Renal cortical epithelial cell (primary cell): Measurements from ENCODE around the gene PLA2G2F. TPM values are rescaled to one million over a fixed set of nuclear protein-coding genes. Genes with fewer than 3 reads are reported as not detected.

Experiments used
- DNase-seq: peaks from one replicate; pipeline ENCODE4 v3.0.0-alpha.2; 2011; ENCODE audit warnings: low read depth
- total RNA-seq: library from RNA; depleted of rRNA; stranded (reverse); fragments of >200 nt; gene quantifications from 2 replicates; pipeline ENCODE4 v1.2.3, GENCODE V29; 2014

Gene PLA2G2F
- total RNA-seq, 1 donor from 2014 or later: not detected

DNA sequence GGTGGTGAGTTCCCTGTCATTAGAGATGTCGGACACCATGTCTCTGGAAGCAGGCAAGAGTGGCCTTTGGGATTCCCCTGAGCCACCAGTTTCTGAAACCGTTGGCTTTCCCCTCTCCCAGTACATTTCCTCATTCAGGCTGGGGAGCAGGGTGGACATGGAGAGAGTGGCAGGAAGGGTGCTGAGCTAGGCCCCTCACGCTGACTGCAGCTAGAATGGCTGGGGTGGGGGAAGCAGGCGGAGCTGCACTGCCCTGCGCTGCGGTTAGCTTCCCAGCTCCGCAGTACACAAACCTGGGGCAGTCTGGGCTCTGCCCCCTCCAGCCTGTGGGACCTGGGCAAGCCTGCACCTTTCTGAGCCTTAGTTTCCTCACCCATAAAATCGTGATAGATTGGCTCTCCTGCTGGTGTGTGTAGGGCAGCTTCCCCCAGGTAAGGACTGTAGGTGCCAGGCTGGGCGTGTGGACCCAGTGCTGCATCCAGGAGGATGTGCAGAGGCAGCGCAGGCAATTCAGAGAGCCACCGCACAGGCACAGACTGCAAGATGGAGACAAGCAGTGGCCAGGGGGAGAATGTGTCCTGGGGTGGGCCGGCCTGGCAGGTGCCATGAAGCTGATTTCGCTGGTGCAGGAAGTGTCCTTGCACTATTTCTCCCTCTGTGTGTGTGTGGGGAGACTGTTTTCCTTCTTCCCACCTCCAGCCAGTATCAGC lies 3.0 kb downstream of the PLA2G2F start:
- DNase-seq: no peak

DNA sequence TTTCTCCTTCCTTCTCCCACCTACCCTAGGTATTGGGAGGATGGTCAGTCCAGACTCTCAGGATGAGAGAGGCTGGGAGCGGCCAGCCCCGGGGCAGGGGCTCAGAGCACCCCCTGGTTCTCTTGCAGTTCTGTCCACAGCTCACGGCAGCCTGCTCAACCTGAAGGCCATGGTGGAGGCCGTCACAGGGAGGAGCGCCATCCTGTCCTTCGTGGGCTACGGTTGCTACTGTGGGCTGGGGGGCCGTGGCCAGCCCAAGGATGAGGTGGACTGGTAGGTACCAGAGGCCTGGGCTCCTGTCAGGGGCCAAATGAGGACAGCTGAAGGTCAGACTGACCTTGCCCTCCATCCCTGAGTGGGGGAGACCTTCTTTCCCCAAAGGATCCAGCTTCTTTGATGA lies 4.2 kb downstream of the PLA2G2F start:
- DNase-seq: no peak

DNA sequence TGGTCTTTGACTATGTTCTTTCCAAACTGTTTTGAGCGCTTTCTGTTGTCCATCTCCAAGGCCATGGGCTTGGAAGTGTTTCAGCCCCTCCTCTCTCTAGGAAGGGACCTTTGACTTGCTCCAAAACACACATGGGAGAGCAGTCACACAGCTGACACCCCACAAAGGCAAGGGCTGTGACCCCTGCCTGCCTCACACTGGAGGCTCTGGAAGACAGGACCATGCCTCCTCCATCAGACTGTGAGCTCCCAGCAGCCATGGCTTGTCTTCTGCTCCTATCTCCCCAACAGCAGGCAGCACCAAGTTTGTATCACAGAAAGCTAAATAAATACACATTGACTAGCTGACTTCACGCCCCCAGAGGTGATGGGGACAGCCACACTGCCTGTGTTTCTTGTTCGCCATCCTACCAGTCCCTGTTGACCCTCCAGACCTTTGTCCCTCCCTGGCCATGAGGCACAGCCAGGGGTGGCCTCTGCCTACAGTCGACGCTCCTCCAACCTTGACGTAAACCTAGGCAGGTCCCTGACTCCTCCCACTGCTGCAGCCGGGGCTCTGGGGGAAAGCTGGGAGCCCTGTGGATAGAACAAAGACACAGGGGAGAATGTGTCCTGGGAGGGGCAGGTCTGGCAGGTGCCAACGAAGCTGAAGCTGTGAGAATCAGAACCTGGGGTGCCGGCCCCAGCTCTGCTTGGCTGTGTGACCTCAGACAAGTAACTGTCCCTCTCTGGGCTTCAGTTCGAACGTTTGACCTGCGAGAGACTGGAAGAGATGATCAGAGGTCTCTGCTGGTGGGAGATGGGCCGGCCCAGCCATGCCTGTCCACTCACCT lies 4.8 kb downstream of the PLA2G2F start:
- DNase-seq: no peak

DNA sequence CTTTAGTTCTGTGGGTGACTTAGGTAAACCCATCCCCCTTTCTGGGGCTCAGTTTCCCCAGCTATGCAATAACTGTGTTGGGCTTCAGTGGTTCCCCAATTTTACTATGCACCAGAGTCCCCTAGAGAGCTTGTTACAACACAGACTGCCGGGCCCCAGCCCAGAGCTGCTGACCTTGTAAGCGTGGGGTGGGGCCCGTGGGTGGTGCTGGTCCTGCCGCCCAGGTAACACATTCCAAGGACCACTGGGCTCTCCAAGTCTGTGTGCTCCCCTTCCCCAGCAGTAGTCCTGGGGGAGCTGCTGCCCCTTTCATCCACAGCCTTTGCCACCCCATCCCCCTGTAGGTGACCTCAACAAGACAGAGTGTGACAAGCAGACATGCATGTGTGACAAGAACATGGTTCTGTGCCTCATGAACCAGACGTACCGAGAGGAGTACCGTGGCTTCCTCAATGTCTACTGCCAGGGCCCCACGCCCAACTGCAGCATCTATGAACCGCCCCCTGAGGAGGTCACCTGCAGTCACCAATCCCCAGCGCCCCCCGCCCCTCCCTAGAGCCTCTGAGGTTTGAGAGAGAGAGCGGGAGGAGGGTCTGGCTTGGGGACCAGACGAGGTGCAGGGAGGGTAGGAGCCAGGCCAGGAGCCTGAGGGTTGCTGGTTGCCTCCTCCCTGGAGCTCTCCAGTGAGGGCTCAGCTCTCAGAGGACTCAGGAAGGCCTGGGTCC lies 8.9 kb downstream of the PLA2G2F start:
- no peak for DNase-seq

DNA sequence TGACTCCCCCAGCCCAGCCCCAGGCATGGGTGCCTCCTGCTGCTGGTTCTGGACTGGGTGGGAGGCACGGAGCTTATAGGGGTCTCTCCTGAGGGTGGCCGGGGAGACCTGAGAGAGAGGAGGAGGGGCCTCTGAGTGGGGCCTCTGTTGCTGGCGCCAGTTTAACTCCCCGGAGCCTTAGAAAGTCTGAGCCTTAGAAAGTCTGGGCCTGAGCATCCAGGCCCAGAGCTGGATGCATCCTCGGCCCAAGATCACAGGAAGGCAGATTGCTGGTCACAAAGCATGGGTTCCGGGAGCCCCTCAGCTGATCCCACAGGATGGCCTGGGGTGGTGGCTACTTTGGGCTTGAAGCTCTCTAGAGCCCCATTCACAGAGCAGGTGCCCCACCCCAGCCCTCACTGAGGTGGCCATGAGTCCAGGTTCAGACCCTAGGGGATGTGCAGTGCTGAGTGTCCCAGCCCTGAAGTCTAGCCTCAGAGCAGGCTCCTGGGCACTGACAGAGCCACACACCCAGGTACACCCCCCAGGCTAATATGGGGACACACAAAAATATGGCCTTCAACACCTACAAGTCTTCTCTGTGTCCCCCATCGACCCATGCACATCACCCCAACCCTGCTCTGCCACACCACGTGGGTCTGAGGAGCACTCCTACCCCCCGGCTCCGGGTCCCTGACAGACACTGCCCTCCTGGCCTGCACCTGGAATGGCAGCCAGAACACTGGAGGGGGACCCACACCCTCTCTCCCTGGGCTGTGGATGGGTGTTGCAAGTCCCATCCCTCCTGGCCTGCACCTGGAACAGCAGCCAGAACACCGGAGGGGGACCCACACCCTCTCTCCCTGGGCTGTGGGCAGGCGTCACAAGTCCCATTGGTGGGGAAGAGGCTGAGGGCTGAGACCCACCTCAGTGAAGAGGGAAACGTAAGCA lies 9.7 kb downstream of the PLA2G2F start:
- DNase-seq: no peak

DNA sequence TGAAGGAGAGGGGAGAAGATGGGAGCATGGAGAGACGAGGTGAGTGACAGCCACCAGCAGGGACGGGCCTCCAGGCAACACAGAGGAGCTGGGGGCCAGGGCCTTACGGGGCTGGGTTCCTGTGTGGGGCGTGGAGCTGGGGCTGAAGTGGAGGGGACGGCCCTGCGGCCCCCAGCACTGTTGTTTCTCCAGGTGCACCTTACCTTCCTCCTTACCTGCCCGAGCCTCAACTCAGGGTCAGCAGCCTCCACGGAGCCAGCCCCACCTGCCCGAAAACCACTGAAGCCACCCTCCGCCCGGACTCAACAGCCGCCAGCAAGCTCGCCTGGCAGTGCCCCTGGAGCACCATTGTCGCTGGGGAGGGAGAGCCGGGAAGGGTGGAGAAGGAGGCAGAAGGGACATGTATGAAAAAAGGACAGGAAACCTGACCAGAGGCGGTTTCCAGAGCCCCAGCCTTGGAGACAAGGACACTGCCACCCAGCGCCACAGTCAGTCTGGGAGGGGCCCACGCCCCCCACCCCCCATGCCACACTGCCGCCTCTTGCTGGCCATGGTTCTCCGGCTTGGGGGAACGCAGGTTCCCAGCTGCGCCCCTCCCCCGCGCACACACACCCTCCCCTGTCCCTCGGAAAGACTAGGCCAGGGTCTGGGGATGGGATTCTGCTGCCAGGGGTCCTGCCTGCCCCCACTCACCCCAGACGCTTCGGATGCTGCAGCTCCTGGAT lies 10.6 kb downstream of the PLA2G2F start:
- no peak for DNase-seq

DNA sequence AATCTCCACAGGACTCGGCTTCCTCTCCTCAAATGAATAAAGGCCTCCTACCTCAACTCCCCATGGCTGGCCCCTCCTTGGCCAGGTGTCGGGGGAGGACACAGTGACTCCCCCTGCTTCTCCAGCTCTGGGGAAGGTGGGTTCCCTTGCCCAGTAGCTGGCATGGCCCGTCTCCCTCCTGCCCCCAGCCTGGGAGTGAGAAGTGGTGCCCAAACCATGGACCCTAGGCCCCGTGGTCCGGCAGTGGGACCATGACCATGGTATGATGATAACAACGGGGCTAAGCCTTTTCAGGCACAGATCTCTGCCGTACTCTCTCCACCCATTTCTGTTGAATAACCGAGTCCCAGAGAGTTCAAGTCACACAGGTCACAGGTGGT lies 11.2 kb downstream of the PLA2G2F start:
- no peak for DNase-seq

DNA sequence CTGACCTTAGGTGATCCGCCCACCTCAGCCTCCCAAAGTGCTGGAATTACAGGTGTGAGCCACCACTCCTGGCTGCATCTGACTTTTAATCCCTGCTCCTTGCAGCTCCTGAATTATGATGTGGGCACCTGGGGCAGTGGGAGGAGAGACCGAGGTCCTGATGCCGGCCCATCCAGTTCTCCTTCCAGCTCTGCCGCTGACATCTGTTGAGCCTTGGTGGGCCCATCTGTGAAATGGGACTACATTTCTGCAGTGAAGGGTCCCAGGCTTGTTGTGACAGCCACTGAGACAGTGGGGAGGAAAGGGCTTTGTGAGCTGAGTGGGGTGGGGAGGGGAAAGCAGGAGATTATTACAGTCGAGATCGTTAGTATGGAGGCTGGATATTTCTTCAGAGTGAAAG lies 11.8 kb downstream of the PLA2G2F start:
- no peak for DNase-seq

DNA sequence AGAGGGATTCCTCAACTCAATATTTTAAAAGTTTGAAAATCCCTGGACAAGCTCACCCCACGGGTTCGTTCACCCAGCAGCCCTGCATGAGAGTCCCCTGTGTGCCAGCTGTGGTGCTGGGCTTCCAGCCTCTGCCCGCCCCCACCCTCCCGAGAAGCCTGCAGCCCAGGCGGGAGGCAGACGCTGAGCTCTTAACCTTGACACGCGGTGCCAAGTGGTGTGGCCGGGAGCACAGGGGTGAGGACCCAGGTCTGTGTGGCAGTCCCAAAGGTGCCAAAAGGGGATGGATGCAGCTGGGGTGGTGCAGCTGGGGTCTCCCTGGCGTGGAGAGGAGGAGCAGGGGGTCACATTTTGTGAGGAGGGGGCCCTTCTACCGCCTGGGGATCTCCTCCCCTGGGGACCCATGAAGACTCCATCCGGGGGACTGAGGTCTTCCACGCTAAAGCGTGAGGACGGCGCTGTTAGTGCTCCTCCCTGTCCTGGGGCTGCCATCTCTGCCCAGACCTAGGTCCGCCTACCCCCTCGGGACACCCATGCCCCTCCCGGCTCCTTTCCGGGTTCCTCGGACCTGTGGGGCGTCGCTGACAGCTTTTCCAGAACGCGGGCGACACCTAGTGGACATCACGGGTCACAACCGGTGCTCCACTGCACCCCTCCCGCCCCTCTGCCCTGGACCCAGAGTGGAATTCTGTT lies 12.9 kb downstream of the PLA2G2F start:
- DNase-seq: peak; percentile 41

DNA sequence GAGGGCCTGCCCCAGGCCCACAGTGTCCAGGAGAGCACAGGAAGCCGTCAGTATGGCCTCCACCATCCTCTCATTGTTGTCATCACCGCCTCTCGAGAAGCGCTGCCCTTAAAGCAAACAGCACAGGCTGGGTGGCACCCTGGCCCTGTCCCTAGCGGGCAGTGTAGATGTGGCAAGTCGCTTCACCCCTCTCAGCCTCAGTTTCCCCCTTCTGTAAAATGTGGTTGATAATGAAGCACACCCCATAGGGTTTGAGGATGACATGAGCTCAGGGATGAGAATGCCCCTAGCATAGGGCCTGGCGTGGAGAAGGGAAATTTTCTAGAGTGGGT lies 13.4 kb downstream of the PLA2G2F start:
- DNase-seq: no peak

DNA sequence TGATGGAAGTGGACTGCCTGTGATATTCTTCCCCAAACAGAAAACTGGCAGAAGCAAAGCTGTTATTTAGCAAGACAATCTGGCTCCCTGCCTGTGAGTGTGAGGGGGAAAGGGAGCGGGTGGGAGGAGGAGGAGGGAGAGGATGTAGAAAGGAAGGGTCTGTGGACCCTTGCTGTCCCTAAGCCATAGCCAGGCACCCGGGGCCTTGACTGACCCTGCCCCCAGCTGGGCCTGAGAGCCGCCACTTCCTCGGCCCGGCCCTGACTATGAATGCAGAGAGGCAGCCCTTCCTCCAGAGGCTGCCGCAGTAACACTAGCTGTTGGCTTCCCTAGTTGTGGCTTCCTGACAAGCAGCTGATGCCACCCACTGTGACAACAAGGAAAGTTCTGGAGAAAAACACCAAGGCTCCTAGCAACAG lies 13.9 kb downstream of the PLA2G2F start:
- DNase-seq: no peak

DNA sequence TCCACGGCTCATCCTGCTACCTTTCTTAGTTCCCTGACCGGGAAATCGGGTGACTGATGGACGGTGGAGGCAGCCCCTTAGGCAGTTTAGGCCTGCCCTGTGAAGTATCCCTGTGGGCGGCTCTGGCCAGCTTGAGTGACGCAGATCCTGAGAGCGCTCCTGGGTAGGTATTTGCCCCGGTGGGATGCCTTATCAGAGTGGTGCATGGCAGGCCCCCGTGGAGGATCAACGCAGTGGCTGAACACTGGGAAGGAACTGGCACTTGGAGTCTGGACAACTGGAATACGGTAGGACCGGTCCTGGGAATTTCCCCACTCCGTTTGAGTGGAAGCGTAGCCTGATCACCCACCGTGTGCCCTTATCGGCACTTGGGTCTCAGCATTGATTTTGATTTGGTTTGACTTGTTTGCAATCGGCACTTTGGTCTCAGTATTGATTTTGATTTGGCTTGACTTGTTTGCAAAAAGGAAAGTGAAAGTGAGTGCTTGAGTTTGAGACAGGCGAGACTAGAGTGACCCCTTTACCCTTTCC lies 15.2 kb downstream of the PLA2G2F start:
- DNase-seq: no peak

DNA sequence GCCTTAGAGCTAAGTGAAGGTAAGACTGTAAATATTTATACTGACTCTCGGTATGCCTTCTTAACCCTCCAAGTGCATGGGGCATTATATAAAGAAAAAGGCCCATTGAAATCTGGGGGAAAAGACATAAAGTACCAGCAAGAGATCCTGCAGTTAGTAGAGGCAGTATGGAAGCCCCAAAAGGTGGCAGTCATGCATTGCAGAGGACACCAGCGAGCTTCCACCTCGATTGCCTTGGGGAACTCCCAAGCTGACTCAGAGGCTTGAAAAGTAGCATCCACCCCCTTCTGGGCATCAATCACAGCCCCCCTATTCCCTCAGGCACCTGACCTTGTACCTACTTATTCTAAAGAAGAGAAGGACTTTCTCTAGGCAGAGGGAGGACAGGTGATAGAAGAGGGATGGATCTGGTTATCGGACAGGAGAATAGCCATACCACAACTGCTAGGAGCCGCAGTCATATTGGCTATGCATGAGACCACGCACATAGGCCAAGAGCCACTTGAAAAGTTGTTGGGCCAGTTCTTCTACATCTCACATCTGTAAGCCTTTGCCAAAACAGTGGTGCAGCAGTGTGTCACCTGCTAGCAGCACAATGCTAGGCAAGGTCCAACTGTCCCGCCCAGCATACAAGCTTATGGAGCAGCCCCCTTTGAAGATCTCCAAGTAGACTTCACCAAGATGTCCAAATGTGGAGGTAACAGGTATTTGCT lies 19.4 kb downstream of the PLA2G2F start:
- no peak for DNase-seq

DNA sequence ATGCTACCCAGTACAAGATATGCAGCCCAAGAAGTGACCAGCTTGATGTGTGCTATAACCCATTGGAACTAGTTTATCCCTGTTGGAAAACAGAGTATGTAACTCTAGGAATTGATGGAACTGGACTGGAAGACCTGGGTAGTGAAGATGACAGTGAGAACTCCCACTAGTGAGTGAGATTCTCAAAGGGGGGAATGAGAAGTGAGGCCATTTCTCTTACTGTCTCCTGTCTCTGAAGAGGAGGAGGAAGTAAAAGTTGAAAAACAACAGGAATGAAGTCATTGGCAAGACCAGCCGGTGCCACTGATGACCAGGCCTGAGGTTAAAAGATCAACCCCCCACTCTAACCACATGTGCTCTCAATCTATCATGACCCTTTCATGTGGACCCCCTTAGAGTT lies 20.9 kb downstream of the PLA2G2F start:
- DNase-seq: no peak

DNA sequence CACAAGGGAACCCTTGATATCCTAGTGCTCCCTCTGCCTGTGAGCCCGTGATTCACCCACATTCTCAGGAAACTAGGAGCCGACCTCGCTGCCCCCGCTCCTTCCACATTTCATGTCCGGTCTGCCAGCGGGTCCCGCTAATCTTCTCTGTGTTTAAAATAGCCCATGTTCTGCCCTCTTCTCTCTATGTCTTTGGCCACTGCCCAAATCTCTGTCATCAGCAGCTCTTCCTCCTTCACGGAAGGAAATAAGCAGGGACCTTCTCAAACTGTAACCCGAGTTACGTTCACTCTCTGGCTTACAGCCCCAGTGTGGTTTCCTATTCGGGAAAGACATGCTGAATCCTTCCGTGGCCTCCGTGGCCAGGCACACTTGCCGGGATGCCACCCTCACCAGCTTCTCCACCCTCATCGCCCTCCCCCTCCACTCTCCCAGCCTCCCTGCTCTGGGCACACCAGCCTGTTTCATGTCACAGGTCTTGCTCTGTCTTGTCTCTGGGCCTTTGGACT lies 25.6 kb downstream of the PLA2G2F start:
- DNase-seq: no peak

DNA sequence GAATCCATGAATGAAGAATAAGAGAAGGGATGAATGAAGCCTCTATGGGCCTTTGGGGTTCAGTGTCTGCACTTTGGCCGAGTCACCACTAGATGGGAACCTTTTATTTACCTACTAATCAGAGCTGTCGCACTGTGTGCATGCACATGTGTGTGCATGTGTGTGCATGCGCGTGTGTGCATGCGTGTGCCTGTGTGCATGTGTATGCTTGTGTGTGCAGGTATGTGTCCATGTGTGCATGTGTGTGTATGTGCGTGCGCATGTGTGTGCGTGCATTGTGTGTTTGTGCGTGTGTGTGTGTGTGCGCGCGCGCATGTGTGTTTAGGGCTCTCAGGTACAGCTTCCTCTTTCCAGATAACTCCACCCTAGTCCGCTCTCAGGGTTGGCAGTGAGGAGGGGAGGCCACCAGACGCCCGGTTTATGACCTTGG lies 26.4 kb downstream of the PLA2G2F start:
- DNase-seq: no peak

DNA sequence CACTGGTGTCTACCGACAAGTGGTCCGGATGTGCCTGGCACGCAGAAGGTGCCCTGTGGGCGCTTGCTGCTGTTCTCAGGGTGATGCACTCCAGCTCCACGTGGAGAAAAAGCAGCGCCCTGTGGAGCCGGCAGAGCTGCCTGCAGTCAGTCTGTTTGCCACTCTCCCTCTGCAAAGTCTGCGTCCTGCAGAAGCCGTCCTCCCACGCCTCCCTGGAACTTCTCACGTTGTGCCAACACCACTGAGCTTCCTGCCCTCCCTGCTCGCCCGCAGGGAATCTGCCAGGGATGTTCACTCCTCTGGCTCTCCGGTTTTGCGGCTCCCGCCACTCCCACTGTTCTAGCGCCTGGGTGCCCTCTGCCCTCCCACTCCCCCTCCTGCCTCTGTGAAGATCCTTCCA lies 26.9 kb downstream of the PLA2G2F start:
- peak; percentile 33 for DNase-seq

DNA sequence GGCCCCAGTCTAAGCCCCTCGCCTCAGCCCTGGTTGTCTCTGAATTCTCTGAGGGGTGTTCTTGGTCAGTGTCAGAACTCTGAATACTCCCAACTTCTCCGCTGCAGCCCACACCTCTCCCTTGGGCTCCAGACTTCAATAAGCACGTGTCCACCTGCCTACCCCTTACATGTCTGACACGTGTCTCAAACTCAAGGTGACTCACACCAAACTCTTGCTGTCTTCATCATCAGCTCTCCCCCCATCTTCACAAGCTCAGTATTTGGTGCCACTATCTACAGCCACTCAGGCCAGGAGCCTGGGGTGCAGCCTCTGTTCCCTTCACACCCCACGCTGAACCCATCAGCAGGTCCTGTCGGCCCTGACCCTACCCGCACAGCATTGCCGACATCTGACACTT lies 28.0 kb downstream of the PLA2G2F start:
- DNase-seq: no peak
